SK-N-SH (cell line): ENCODE measurements around the gene FZD4. TPM values are rescaled to one million over a fixed set of nuclear protein-coding genes. Genes with fewer than 3 reads are reported as not detected.

Source experiments
- CTCF ChIA-PET: fragments of 300-600, 350-600 bp; formaldehyde crosslinking; extraction: SDS; loops from one replicate; lab custom pipeline; 2021; lab: Yijun Ruan, JAX
- POLR2A ChIA-PET: fragments of 350-600 bp; sonication (Branson Sonifier 250); formaldehyde crosslinking; extraction: SDS; loops from one replicate; lab custom pipeline; 2020; ENCODE audit warnings: antibody characterized with exemption, inconsistent platforms; lab: Yijun Ruan, JAX
- DNase-seq: peaks from one replicate; pipeline ENCODE4 v3.0.0; 2012
- H2AFZ ChIP-seq: fragments of 200-600 bp; sonication (generic); 2 replicates; pipeline ENCODE4 v1.8.1; 2016; ENCODE audit warnings: antibody characterized with exemption, mild to moderate bottlenecking, low read depth
- H3F3A ChIP-seq: fragments of 200-600 bp; sonication (generic); replicated peaks from 2 replicates; pipeline ENCODE3; 2016; ENCODE audit warnings: antibody characterized with exemption, mild to moderate bottlenecking; ENCODE audit not compliant: insufficient read depth
- H3K27ac ChIP-seq, 2 experiments: fragments of 200-500 bp in 1 of 2; fragments of 200-600 bp in 1 of 2; sonication (Bioruptor generic) in 1 of 2; sonication (generic), shearing (Covaris generic) in 1 of 2; 2 replicates each; pipeline versions ENCODE4 v1.5.1 to v1.6.1; 2014 to 2016; ENCODE audit warnings: low read depth in 2 of 2, inconsistent platforms in 1 of 2, low read length in 1 of 2, mild to moderate bottlenecking in 1 of 2, mixed read lengths in 1 of 2
- H3K27me3 ChIP-seq: fragments of 200-600 bp; sonication (generic), shearing (Covaris generic); 2 replicates; pipeline ENCODE4 v1.6.1; 2016; ENCODE audit warnings: mixed run types; ENCODE audit not compliant: insufficient read depth
- H3K36me3 ChIP-seq, 2 experiments: fragments of 200-500 bp in 1 of 2; fragments of 200-600 bp in 1 of 2; sonication (Bioruptor generic) in 1 of 2; sonication (generic) in 1 of 2; replicated peaks in 1 of 2; 2 replicates each; pipeline versions ENCODE3 to v1.5.1; 2014 to 2016; ENCODE audit warnings: low read length in 1 of 2, mild to moderate bottlenecking in 1 of 2; ENCODE audit not compliant: insufficient read depth in 2 of 2, control insufficient read depth in 1 of 2
- H3K4me1 ChIP-seq, 2 experiments: fragments of 200-500 bp in 1 of 2; fragments of 200-600 bp in 1 of 2; sonication (Bioruptor generic) in 1 of 2; sonication (generic), shearing (Covaris generic) in 1 of 2; 2 replicates each; pipeline versions ENCODE4 v1.5.1 to v1.6.1; 2014 to 2016; ENCODE audit warnings: low read depth in 1 of 2, low read length in 1 of 2, mixed run types in 1 of 2; ENCODE audit not compliant: insufficient read depth in 2 of 2, control insufficient read depth in 1 of 2
- H3K4me2 ChIP-seq: fragments of 200-600 bp; sonication (generic), shearing (Covaris generic); 2 replicates; pipeline ENCODE4 v1.6.1; 2017; ENCODE audit warnings: mixed run types
- H3K4me3 ChIP-seq, 2 experiments: fragments of 200-500 bp in 1 of 2; fragments of 200-600 bp in 1 of 2; sonication (Bioruptor generic) in 1 of 2; sonication (generic), shearing (Covaris generic) in 1 of 2; 2 replicates each; pipeline versions ENCODE4 v1.5.1 to v1.8.1; 2014 to 2016; ENCODE audit warnings: low read depth in 2 of 2, inconsistent platforms in 1 of 2, low read length in 1 of 2, mild to moderate bottlenecking in 1 of 2, mixed read lengths in 1 of 2, moderate library complexity in 1 of 2
- H3K79me2 ChIP-seq: fragments of 200-600 bp; sonication (generic); 2 replicates; pipeline ENCODE4 v1.8.1; 2017; ENCODE audit warnings: mild to moderate bottlenecking; ENCODE audit not compliant: insufficient read depth
- H3K9ac ChIP-seq: fragments of 200-600 bp; sonication (generic); 2 replicates; pipeline ENCODE4 v1.6.1; 2017; ENCODE audit warnings: mixed run types
- H3K9me2 ChIP-seq: fragments of 200-600 bp; sonication (generic); 2 replicates; pipeline ENCODE4 v1.6.1; 2017; ENCODE audit warnings: mixed run types
- H3K9me3 ChIP-seq: fragments of 200-600 bp; sonication (generic); 2 replicates; pipeline ENCODE4 v1.6.1; 2017; ENCODE audit warnings: mixed run types, mild to moderate bottlenecking, moderate library complexity
- H4K20me1 ChIP-seq: fragments of 200-600 bp; sonication (generic); 2 replicates; pipeline ENCODE4 v1.6.1; 2017; ENCODE audit warnings: mild to moderate bottlenecking, mixed run types; ENCODE audit not compliant: insufficient read depth
- CHD2 ChIP-seq: fragments of 150-350 bp; IDR thresholded peaks from 2 replicates; pipeline ENCODE4 v1.6.1; 2018; ENCODE audit warnings: low read length; ENCODE audit not compliant: partially characterized antibody
- EP300 ChIP-seq, 2 experiments: IDR thresholded peaks; 2 replicates each; pipeline versions ENCODE4 v1.4.0 to v1.6.1; 2012; ENCODE audit warnings: borderline replicate concordance in 1 of 2, low read depth in 1 of 2, low read length in 1 of 2
- FOXJ3 ChIP-seq: sonication (generic); formaldehyde crosslinking; IDR thresholded peaks from 2 replicates; pipeline ENCODE4 v1.5.1; 2020; ENCODE audit warnings: mild to moderate bottlenecking, missing genetic modification reagents
- FOXM1 ChIP-seq: IDR thresholded peaks from 2 replicates; pipeline ENCODE4 v1.4.0; 2012; ENCODE audit warnings: low read depth, mild to moderate bottlenecking
- GABPA ChIP-seq: IDR thresholded peaks from 2 replicates; pipeline ENCODE4 v1.4.0; 2012; ENCODE audit warnings: low read depth, mild to moderate bottlenecking
- JUND ChIP-seq: IDR thresholded peaks from 2 replicates; pipeline ENCODE4 v1.4.0; 2012
- MEF2A ChIP-seq: IDR thresholded peaks from 2 replicates; pipeline ENCODE4 v1.4.0; 2012; ENCODE audit warnings: low read depth, borderline replicate concordance
- NRF1 ChIP-seq: IDR thresholded peaks from 2 replicates; pipeline ENCODE4 v1.6.1; 2012; ENCODE audit warnings: low read depth, mild to moderate bottlenecking, low read length
- RAD21 ChIP-seq: IDR thresholded peaks from 2 replicates; pipeline ENCODE4 v1.6.1; 2012; ENCODE audit warnings: mild to moderate bottlenecking, low read length
- RCOR1 ChIP-seq: fragments of 150-350 bp; IDR thresholded peaks from 2 replicates; pipeline ENCODE4 v1.6.1; 2017; ENCODE audit warnings: antibody characterized with exemption, low read length
- RXRA ChIP-seq: IDR thresholded peaks from 2 replicates; pipeline ENCODE4 v1.4.0; 2012; ENCODE audit warnings: low read depth, mild to moderate bottlenecking, borderline replicate concordance
- SMC3 ChIP-seq: IDR thresholded peaks from 2 replicates; pipeline ENCODE4 v1.6.1; 2012; ENCODE audit warnings: low read depth, low read length, improper control_type of control experiment
- TAF1 ChIP-seq: IDR thresholded peaks from 2 replicates; pipeline ENCODE4 v1.6.1; 2012; ENCODE audit warnings: low read depth, mild to moderate bottlenecking, low read length, moderate library complexity, borderline replicate concordance
- YY1 ChIP-seq: IDR thresholded peaks from 2 replicates; pipeline ENCODE4 v1.4.0; 2012; ENCODE audit warnings: low read depth, mild to moderate bottlenecking
- WGBS: methylation state at CpG from one replicate; pipeline ENCODE4 v1.1.6; 2017; ENCODE audit warnings: low lambda C conversion rate; 5-methylcytosine and 5-hydroxymethylcytosine counted together
- polyA plus RNA-seq, 3 experiments: library from polyadenylated mRNA; depleted of rRNA; stranded (reverse); fragments of >200 nt; gene quantifications; 2 replicates each; pipeline ENCODE4 v1.2.3, GENCODE V29; 2012
- TF ChIP-seq, protein P1 (sequence below): IDR thresholded peaks from 2 replicates; pipeline ENCODE4 v1.4.0; 2012; ENCODE audit warnings: low read depth
- TF ChIP-seq, protein P2 (sequence below): IDR thresholded peaks from 2 replicates; pipeline ENCODE4 v1.6.1; 2012; ENCODE audit warnings: mild to moderate bottlenecking, low read depth, low read length, moderate library complexity
- TF ChIP-seq, protein P3 (sequence below): fragments of 200-600 bp; sonication (generic); IDR thresholded peaks from 2 replicates; pipeline ENCODE4 v1.6.1; 2017; ENCODE audit warnings: antibody characterized with exemption, mild to moderate bottlenecking, moderate library complexity
- TF ChIP-seq, protein P4 (sequence below): IDR thresholded peaks from 2 replicates; pipeline ENCODE4 v1.4.0; 2012; ENCODE audit warnings: low read depth, borderline replicate concordance

FZD4 gene
- polyA plus RNA-seq, 1 of the 3 experiments (the other 2 are of a cell fraction): 0.72 TPM

DNA sequence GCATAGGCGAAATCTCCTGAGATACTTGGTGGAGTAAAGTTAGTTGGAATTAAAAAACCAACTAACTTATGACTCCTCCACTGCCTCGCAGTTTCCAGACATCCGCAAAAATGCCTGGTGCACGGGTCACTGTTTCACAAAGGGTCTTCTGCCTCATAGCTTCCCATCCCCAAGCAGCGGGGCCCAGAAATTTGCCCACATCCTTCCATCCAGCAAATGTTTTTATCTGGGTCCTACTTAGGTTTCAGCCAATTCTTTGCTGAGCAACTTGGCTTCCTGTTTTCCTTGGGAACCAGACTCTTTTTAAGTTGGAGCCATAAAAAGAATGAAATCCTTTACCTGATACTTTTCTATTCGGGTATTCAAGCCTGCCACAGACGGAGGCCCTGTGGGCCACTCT is 36.2 kb downstream of the FZD4 start:
- no peak overlapping the region for H3K4me3 ChIP-seq
- H3K4me1 ChIP-seq: peaks cover 0 to 34% of the 10 kb centered on the region in 2 experiments; a peak in 3 of 4 replicates
- 84% methylated on average over 7 of the region's 7 CpGs for WGBS
- H2AFZ ChIP-seq: no peak overlapping the region
- peak overlapping the region in 1 of 2 experiments; percentile 96; a peak in 2 of 4 replicates for H3K27ac ChIP-seq
- ChIA-PET POLR2A (no interaction called here), CTCF (interaction anchor here (0.9 to 6.2 kb wide), 4 partner anchors 9 to 50 kb away, joined by 3 to 123 read pairs (median 6); no protein-coding TSS in a partner anchor)
- peak overlapping the region; percentile 10; the same call in 1 of the 2 replicates for H3K9ac ChIP-seq
- H4K20me1 ChIP-seq: no peaks in the 10 kb centered on the region
- H3K9me3 ChIP-seq: no peaks in the 10 kb centered on the region
- DNase-seq: no peak
- H3K4me2 ChIP-seq: peak overlapping the region; percentile 29; the same call in 1 of the 2 replicates
- H3F3A ChIP-seq: peaks cover 43% of the 10 kb centered on the region
- peaks cover 25% of the 10 kb centered on the region; the same call in 1 of the 2 replicates for H3K79me2 ChIP-seq
- TF ChIP-seq GABPA (no peak), RCOR1 (no peak), FOXJ3 (no peak), CHD2 (no peak), NRF1 (no peak), SMC3 (no peak), EP300 (IDR thresholded peaks at IDR 0.05; ENCODE audit: borderline replicate concordance in 1 of 2, low read depth in 1 of 2, low read length in 1 of 2) (no peak), RAD21 (no peak), MEF2A (no peak), JUND (no peak), YY1 (no peak), TAF1 (no peak), RXRA (no peak), FOXM1 (no peak)
- TF ChIP-seq, protein P1, sequence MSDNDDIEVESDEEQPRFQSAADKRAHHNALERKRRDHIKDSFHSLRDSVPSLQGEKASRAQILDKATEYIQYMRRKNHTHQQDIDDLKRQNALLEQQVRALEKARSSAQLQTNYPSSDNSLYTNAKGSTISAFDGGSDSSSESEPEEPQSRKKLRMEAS: no peak
- TF ChIP-seq, protein P2, sequence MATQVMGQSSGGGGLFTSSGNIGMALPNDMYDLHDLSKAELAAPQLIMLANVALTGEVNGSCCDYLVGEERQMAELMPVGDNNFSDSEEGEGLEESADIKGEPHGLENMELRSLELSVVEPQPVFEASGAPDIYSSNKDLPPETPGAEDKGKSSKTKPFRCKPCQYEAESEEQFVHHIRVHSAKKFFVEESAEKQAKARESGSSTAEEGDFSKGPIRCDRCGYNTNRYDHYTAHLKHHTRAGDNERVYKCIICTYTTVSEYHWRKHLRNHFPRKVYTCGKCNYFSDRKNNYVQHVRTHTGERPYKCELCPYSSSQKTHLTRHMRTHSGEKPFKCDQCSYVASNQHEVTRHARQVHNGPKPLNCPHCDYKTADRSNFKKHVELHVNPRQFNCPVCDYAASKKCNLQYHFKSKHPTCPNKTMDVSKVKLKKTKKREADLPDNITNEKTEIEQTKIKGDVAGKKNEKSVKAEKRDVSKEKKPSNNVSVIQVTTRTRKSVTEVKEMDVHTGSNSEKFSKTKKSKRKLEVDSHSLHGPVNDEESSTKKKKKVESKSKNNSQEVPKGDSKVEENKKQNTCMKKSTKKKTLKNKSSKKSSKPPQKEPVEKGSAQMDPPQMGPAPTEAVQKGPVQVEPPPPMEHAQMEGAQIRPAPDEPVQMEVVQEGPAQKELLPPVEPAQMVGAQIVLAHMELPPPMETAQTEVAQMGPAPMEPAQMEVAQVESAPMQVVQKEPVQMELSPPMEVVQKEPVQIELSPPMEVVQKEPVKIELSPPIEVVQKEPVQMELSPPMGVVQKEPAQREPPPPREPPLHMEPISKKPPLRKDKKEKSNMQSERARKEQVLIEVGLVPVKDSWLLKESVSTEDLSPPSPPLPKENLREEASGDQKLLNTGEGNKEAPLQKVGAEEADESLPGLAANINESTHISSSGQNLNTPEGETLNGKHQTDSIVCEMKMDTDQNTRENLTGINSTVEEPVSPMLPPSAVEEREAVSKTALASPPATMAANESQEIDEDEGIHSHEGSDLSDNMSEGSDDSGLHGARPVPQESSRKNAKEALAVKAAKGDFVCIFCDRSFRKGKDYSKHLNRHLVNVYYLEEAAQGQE: no peak
- TF ChIP-seq, protein P3, sequence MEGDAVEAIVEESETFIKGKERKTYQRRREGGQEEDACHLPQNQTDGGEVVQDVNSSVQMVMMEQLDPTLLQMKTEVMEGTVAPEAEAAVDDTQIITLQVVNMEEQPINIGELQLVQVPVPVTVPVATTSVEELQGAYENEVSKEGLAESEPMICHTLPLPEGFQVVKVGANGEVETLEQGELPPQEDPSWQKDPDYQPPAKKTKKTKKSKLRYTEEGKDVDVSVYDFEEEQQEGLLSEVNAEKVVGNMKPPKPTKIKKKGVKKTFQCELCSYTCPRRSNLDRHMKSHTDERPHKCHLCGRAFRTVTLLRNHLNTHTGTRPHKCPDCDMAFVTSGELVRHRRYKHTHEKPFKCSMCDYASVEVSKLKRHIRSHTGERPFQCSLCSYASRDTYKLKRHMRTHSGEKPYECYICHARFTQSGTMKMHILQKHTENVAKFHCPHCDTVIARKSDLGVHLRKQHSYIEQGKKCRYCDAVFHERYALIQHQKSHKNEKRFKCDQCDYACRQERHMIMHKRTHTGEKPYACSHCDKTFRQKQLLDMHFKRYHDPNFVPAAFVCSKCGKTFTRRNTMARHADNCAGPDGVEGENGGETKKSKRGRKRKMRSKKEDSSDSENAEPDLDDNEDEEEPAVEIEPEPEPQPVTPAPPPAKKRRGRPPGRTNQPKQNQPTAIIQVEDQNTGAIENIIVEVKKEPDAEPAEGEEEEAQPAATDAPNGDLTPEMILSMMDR: no peak
- TF ChIP-seq, protein P4, sequence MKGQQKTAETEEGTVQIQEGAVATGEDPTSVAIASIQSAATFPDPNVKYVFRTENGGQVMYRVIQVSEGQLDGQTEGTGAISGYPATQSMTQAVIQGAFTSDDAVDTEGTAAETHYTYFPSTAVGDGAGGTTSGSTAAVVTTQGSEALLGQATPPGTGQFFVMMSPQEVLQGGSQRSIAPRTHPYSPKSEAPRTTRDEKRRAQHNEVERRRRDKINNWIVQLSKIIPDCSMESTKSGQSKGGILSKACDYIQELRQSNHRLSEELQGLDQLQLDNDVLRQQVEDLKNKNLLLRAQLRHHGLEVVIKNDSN: no peak
- H3K36me3 ChIP-seq: peaks cover 2 to 19% of the 10 kb centered on the region in 2 experiments
- H3K27me3 ChIP-seq: no peaks in the 10 kb centered on the region
- no peaks in the 10 kb centered on the region for H3K9me2 ChIP-seq
